WTC11 (cell line): ENCODE results near the gene MIAT.

Source experiments
- CBFB ChIP-seq: sonication (generic); formaldehyde crosslinking; IDR thresholded peaks from 2 replicates; pipeline ENCODE4 v1.8.1; 2022; ENCODE audit warnings: mild to moderate bottlenecking, low read depth, missing genetic modification reagents
- CTCF ChIP-seq: fragments of 200-600 bp; IDR thresholded peaks from 2 replicates; pipeline ENCODE4 v1.8.0; 2022; ENCODE audit warnings: antibody characterized with exemption
- ZNF396 ChIP-seq: fragments of 250-450 bp; sonication (Bioruptor Pico); IDR thresholded peaks from 2 replicates; pipeline ENCODE4 v1.8.0; 2021; ENCODE audit warnings: mild to moderate bottlenecking, moderate library complexity, borderline replicate concordance
- ZNF532 ChIP-seq: fragments of 250-450 bp; sonication (Bioruptor Pico); IDR thresholded peaks from 2 replicates; pipeline ENCODE4 v1.9.0; 2021; ENCODE audit warnings: mild to moderate bottlenecking, borderline replicate concordance

GRCh38 chr22:26660356-26660755 is 3.0 kb downstream of the MIAT start:
- TF ChIP-seq CBFB (CRISPR knock-in tag) = no peak
- no peak for TF ChIP-seq CTCF
- no peak for TF ChIP-seq ZNF532 (CRISPR knock-in tag)
- TF ChIP-seq ZNF396 (CRISPR knock-in tag) = no peak
